H1 (cell line): ENCODE results near the gene PDK2. TPM values are rescaled to one million over a fixed set of nuclear protein-coding genes. Genes with fewer than 3 reads are reported as not detected.
A peak's percentile ranks its signal among the peaks of the same experiment; 100 is the strongest.

Source experiments
- HDAC2 ChIP-seq, 2 experiments: fragments of 300-600 bp in 1 of 2; sonication (generic) in 1 of 2; IDR thresholded peaks; 2 replicates each; pipeline ENCODE4 v1.6.1; 2011 to 2012; ENCODE audit warnings: low read depth in 2 of 2, low read length in 2 of 2, mild to moderate bottlenecking in 2 of 2, moderate library complexity in 2 of 2, borderline replicate concordance in 1 of 2, inconsistent platforms in 1 of 2
- polyA plus RNA-seq, 7 experiments: library from polyadenylated mRNA; depleted of rRNA in 3 of 7; stranded (reverse) in 5 of 7; unstranded in 2 of 7; fragments of >200 nt in 5 of 7; fragments of 200-250 nt in 2 of 7; gene quantifications; 1 replicate in 5 of 7; 2 replicates in 1 of 7; 4 replicates in 1 of 7; pipeline versions ENCODE4 v1.2.1 to v1.2.3, GENCODE V29; 2011 to 2013; ENCODE audit warnings: missing spikeins in 2 of 7, mixed read lengths in 2 of 7
- total RNA-seq: library from RNA; stranded (reverse); fragmentation: NEBNext Ultra II Directional; extraction: Animal tissue kit (Norgen Biotek cat#: 25700); gene quantifications from 2 replicates; pipeline ENCODE4 v1.2.1, GENCODE V29; 2021

The PDK2 gene
- total and polyA plus RNA-seq, 2 of the 8 experiments (the other 6 are each of a cell fraction or from before 2014, with no cell fraction given): 18.3 to 121 TPM

GRCh38 chr17:50128441-50129352, 33.5 kb downstream of the PDK2 start (continued):
- peak in 1 of 2 experiments; percentile 35; a peak in 1 of 4 replicates for TF ChIP-seq HDAC2 (IDR thresholded peaks at IDR 0.05; ENCODE audit: borderline replicate concordance in 1 of 2, low read depth in 2 of 2, low read length in 2 of 2)
